ENCODE data around the gene HOXD10.

HOXD10 gene

DNA sequence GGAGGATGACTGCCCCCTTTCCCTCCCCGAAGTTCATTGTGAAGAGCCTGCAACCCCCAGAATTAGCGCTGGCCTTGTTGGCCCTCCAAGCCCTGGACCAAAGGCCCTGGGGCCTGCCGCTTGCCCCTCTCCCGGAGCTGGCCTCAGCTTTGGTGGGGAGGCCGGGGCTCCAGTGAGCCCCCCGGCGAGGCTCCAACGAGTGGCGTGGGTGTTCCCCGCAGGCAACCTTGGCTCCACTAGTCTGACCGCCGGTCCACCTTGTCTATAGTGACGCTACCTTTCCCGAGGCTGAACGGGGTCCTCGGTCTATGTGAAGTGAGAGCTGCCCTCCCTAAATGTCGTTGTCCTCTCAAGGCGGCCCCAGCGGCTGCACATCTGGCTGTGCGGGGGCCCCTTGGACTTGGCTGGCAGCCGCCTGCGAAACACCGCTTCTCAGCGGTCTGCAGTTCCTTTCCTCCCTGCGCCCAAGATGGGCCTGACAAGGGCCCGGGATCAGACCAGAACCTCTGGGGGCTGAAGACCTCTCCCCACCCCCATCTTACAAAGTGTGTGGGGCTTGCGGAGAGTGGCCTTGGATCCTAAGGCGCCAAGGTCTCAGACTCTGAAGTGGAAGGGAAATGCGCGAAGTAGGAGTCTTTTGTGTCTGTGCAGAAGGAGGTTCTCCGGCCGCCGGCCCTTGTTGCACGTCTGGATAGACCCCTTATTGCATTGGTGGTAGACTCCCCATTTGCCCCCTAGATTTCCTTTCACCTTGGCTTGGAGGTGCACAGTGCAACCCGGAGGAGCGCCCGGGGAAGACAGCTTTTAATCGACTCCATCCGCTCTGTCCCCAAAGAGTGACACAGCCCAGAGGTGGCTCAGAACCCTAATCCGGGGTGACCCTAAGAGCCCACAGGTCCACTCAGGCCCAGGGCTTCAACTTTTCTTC is 3.9 kb upstream of the HOXD10 start:
- TF ChIP-seq NFIC (IDR thresholded peaks at IDR 0.05): no peak
- no peak for TF ChIP-seq TCF12 (IDR thresholded peaks at IDR 0.05; ENCODE audit: low read depth)
- TF ChIP-seq CEBPB (IDR thresholded peaks at IDR 0.05): no peak
- TF ChIP-seq ZBTB7A (IDR thresholded peaks at IDR 0.05; ENCODE audit: low read depth): no peak
- TF ChIP-seq, protein P1, sequence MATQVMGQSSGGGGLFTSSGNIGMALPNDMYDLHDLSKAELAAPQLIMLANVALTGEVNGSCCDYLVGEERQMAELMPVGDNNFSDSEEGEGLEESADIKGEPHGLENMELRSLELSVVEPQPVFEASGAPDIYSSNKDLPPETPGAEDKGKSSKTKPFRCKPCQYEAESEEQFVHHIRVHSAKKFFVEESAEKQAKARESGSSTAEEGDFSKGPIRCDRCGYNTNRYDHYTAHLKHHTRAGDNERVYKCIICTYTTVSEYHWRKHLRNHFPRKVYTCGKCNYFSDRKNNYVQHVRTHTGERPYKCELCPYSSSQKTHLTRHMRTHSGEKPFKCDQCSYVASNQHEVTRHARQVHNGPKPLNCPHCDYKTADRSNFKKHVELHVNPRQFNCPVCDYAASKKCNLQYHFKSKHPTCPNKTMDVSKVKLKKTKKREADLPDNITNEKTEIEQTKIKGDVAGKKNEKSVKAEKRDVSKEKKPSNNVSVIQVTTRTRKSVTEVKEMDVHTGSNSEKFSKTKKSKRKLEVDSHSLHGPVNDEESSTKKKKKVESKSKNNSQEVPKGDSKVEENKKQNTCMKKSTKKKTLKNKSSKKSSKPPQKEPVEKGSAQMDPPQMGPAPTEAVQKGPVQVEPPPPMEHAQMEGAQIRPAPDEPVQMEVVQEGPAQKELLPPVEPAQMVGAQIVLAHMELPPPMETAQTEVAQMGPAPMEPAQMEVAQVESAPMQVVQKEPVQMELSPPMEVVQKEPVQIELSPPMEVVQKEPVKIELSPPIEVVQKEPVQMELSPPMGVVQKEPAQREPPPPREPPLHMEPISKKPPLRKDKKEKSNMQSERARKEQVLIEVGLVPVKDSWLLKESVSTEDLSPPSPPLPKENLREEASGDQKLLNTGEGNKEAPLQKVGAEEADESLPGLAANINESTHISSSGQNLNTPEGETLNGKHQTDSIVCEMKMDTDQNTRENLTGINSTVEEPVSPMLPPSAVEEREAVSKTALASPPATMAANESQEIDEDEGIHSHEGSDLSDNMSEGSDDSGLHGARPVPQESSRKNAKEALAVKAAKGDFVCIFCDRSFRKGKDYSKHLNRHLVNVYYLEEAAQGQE (IDR thresholded peaks at IDR 0.05; ENCODE audit: low read depth): no peak
- TF ChIP-seq RAD21 (IDR thresholded peaks at IDR 0.05; ENCODE audit: low read depth): no peak
- TF ChIP-seq EP300 (IDR thresholded peaks at IDR 0.05; ENCODE audit: borderline replicate concordance): no peak
- TF ChIP-seq YY1 (IDR thresholded peaks at IDR 0.05; ENCODE audit: low read depth): no peak

DNA sequence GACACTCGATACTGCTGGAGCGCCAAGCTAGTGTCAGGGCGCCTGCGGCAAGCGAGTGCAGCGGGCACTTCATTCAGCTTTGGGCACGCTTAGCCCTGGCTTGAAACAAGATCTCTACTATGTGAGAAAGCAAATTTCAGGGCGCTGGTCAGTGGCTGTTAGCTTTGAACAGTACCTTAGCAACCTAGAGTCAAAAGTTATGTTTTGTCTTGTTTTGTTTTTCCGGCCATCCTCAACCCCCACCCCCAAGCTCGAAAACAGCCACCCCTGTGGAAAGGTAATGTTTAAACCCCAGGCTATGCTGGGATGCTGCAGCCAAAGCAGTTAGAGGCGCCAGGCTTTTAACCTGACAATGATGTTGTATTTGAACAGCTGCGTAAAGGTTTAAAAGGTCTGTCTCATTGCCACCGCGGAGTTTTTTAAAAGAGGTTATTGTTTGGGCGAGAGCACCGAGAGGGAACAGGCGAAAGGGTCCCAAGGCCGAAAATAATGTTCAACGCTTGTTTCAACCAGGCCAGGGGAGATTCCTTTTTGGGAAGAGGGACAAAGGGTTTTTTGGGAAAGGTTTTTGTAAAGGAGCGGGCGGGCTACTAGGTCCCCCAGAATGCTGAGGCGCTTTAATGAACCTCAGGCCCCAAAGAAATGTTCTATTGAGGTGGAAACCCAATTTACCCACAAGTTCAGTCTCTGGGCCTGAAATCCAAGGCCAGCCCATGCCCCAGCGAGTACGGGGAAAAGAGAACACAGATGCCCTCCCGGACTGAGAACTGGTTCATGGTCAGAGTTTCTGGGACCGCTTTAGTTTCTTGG is 2.3 kb upstream of the HOXD10 start:
- TF ChIP-seq TCF12 (IDR thresholded peaks at IDR 0.05; ENCODE audit: low read depth) (no peak), EP300 (IDR thresholded peaks at IDR 0.05; ENCODE audit: borderline replicate concordance) (no peak), TEAD4 (IDR thresholded peaks at IDR 0.05) (no peak), CREB1 (IDR thresholded peaks at IDR 0.05; ENCODE audit: low read depth) (no peak), USF1 (IDR thresholded peaks at IDR 0.05) (no peak), CEBPB (IDR thresholded peaks at IDR 0.05) (no peak)
- TF ChIP-seq, protein P1 (IDR thresholded peaks at IDR 0.05; ENCODE audit: low read depth): no peak
- TF ChIP-seq, protein P2, sequence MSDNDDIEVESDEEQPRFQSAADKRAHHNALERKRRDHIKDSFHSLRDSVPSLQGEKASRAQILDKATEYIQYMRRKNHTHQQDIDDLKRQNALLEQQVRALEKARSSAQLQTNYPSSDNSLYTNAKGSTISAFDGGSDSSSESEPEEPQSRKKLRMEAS (IDR thresholded peaks at IDR 0.05): no peak

GRCh38 chr2:176114930-176115625 is 1.5 kb upstream of the HOXD10 start:
- TF ChIP-seq ZBTB7A (IDR thresholded peaks at IDR 0.05; ENCODE audit: low read depth): no peak
- TF ChIP-seq NFIC (IDR thresholded peaks at IDR 0.05): no peak
- no peak for TF ChIP-seq TCF12 (IDR thresholded peaks at IDR 0.05; ENCODE audit: low read depth)
- no peak for TF ChIP-seq RAD21 (IDR thresholded peaks at IDR 0.05; ENCODE audit: low read depth)
- no peak for TF ChIP-seq YY1 (IDR thresholded peaks at IDR 0.05; ENCODE audit: low read depth)
- no peak for TF ChIP-seq CREB1 (IDR thresholded peaks at IDR 0.05; ENCODE audit: low read depth)
- TF ChIP-seq EGR1 (IDR thresholded peaks at IDR 0.05): no peak
- no peak for TF ChIP-seq EP300 (IDR thresholded peaks at IDR 0.05; ENCODE audit: borderline replicate concordance)

- TF ChIP-seq, protein P1 (IDR thresholded peaks at IDR 0.05; ENCODE audit: low read depth): no peak
- TF ChIP-seq CEBPB (IDR thresholded peaks at IDR 0.05) (no peak), ZBTB7A (IDR thresholded peaks at IDR 0.05; ENCODE audit: low read depth) (no peak), RAD21 (IDR thresholded peaks at IDR 0.05; ENCODE audit: low read depth) (no peak), NFIC (IDR thresholded peaks at IDR 0.05) (no peak), YY1 (IDR thresholded peaks at IDR 0.05; ENCODE audit: low read depth) (no peak), TAF1 (IDR thresholded peaks at IDR 0.05; ENCODE audit: low read depth) (no peak), USF1 (IDR thresholded peaks at IDR 0.05) (no peak), FOXM1 (IDR thresholded peaks at IDR 0.05; ENCODE audit: borderline replicate concordance, low read depth) (no peak), TEAD4 (IDR thresholded peaks at IDR 0.05) (no peak), TCF12 (IDR thresholded peaks at IDR 0.05; ENCODE audit: low read depth) (no peak), CREB1 (IDR thresholded peaks at IDR 0.05; ENCODE audit: low read depth) (no peak), EGR1 (IDR thresholded peaks at IDR 0.05) (no peak), EP300 (IDR thresholded peaks at IDR 0.05; ENCODE audit: borderline replicate concordance) (no peak)
- TF ChIP-seq, protein P2 (IDR thresholded peaks at IDR 0.05): no peak
Observed at GRCh38 chr2:176117162-176117822, 714 bp downstream of the HOXD10 start.
